Adipocyte (in vitro differentiated cells): ENCODE results near the gene AOPEP.

Source experiments
- DNase-seq: peaks from one replicate; pipeline ENCODE4 v3.0.0-alpha.2; 2015; ENCODE audit warnings: low read depth
- H3K27me3 ChIP-seq: replicated peaks from 2 replicates; pipeline ENCODE4 v1.7.0; 2013; ENCODE audit warnings: mild to moderate bottlenecking, low read length, moderate library complexity; ENCODE audit not compliant: control insufficient read depth, insufficient read depth
- H3K36me3 ChIP-seq: 2 replicates; pipeline ENCODE4 v1.7.0; 2013; ENCODE audit warnings: low read length, mild to moderate bottlenecking, moderate library complexity; ENCODE audit not compliant: control insufficient read depth, insufficient read depth, severe bottlenecking
- H3K4me1 ChIP-seq: 2 replicates; pipeline ENCODE4 v1.7.0; 2013; ENCODE audit warnings: mild to moderate bottlenecking, low read length, moderate library complexity; ENCODE audit not compliant: control insufficient read depth, insufficient read depth
- H3K4me3 ChIP-seq: 2 replicates; pipeline ENCODE4 v1.7.0; 2013; ENCODE audit warnings: mild to moderate bottlenecking, low read length, moderate library complexity
- H3K9ac ChIP-seq: 2 replicates; pipeline ENCODE4 v1.7.0; 2013; ENCODE audit warnings: mild to moderate bottlenecking, low read length, moderate library complexity
- H3K9me3 ChIP-seq: 2 replicates; pipeline ENCODE4 v1.7.0; 2013; ENCODE audit warnings: mild to moderate bottlenecking, low read length, moderate library complexity; ENCODE audit not compliant: control insufficient read depth

Gene AOPEP

GRCh38 chr9:94889628-94890027, 163.1 kb downstream of the AOPEP start:
- Histone ChIP-seq H3K9me3 (peaks cover 16% of the 10 kb centered on the region), H3K4me1 (peaks cover 30% of the 10 kb centered on the region), H3K27me3 (no peaks in the 10 kb centered on the region), H3K4me3 (no peak overlapping the region), H3K36me3 (no peaks in the 10 kb centered on the region), H3K9ac (no peak overlapping the region)
- DNase-seq: no peak

GRCh38 chr9:94891183-94891582, 164.7 kb downstream of the AOPEP start:
- no peak overlapping the region for H3K9ac ChIP-seq
- H3K4me3 ChIP-seq: no peak overlapping the region
- no peaks in the 10 kb centered on the region for H3K27me3 ChIP-seq
- peaks cover 16% of the 10 kb centered on the region for H3K9me3 ChIP-seq
- H3K36me3 ChIP-seq: no peaks in the 10 kb centered on the region
- DNase-seq: no peak
- H3K4me1 ChIP-seq: peaks cover 24% of the 10 kb centered on the region

DNA sequence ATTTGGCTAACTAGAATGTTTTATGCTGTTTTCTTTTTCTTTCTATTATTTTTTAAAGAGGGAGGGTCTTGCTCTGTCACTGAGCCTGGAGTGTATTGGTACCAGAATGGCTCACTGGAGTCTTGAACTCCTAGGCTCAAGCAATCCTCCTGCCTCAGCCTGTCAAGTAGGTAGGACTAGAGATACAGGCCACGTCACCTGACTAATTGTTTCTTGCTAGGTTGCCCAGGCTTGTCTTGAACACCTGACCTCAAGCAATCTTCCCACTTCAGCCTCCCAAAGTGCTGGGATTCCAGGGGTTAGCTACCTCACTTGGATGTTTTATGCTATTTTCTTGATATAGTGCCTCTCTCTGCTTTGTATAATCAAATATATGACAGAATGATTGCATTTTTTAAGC, 166.2 kb downstream of the AOPEP start:
- H3K4me3 ChIP-seq: no peak overlapping the region
- H3K27me3 ChIP-seq: no peaks in the 10 kb centered on the region
- no peak overlapping the region for H3K9ac ChIP-seq
- H3K36me3 ChIP-seq: no peaks in the 10 kb centered on the region
- H3K4me1 ChIP-seq: peaks cover 20% of the 10 kb centered on the region
- peaks cover 16% of the 10 kb centered on the region for H3K9me3 ChIP-seq
- DNase-seq: no peak

GRCh38 chr9:94894094-94894699, 167.7 kb downstream of the AOPEP start:
- peaks cover 14% of the 10 kb centered on the region for H3K4me1 ChIP-seq
- DNase-seq: peak; percentile 45
- H3K36me3 ChIP-seq: no peaks in the 10 kb centered on the region
- H3K9me3 ChIP-seq: peaks cover 16% of the 10 kb centered on the region
- no peaks in the 10 kb centered on the region for H3K27me3 ChIP-seq
- H3K4me3 ChIP-seq: no peak overlapping the region
- peak overlapping the region; percentile 23 for H3K9ac ChIP-seq

DNA sequence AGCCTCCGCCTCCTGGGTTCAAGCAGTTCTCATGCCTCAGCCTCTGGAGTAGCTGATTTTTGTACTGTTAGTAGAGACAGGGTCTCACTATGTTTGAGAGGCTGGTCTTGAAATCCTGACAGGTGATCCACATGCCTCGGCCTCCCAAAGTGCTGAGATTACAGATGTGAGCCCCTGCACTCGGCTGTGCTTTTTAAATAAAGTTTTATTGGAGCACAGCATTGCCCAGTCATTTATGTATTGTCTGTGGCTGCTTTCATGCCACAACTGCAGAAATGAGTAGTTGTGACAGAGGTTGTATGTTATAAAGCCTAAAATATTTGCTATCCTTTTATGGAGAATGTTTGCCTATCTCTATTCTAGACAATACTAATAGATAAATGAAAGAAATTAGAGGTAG, 169.2 kb downstream of the AOPEP start:
- no peak for DNase-seq

GRCh38 chr9:94896512-94896911, 170.0 kb downstream of the AOPEP start:
- Histone ChIP-seq H3K9me3 (peaks cover 4% of the 10 kb centered on the region), H3K27me3 (no peaks in the 10 kb centered on the region), H3K4me1 (peaks cover 33% of the 10 kb centered on the region), H3K9ac (no peak overlapping the region), H3K36me3 (no peaks in the 10 kb centered on the region), H3K4me3 (no peak overlapping the region)
- no peak for DNase-seq

More for the DNA sequence above, 169.2 kb downstream of the AOPEP start:
- Histone ChIP-seq H3K36me3 (no peaks in the 10 kb centered on the region), H3K9ac (no peak overlapping the region), H3K4me3 (no peak overlapping the region), H3K9me3 (peaks cover 13% of the 10 kb centered on the region), H3K4me1 (peaks cover 25% of the 10 kb centered on the region), H3K27me3 (no peaks in the 10 kb centered on the region)

GRCh38 chr9:94899464-94900221, 173.1 kb downstream of the AOPEP start:
- Histone ChIP-seq H3K36me3 (no peaks in the 10 kb centered on the region), H3K9me3 (no peaks in the 10 kb centered on the region), H3K4me3 (peak overlapping the region; percentile 76), H3K27me3 (no peaks in the 10 kb centered on the region), H3K4me1 (peaks cover 51% of the 10 kb centered on the region), H3K9ac (peak overlapping the region; percentile 80)
- DNase-seq: no peak

DNA sequence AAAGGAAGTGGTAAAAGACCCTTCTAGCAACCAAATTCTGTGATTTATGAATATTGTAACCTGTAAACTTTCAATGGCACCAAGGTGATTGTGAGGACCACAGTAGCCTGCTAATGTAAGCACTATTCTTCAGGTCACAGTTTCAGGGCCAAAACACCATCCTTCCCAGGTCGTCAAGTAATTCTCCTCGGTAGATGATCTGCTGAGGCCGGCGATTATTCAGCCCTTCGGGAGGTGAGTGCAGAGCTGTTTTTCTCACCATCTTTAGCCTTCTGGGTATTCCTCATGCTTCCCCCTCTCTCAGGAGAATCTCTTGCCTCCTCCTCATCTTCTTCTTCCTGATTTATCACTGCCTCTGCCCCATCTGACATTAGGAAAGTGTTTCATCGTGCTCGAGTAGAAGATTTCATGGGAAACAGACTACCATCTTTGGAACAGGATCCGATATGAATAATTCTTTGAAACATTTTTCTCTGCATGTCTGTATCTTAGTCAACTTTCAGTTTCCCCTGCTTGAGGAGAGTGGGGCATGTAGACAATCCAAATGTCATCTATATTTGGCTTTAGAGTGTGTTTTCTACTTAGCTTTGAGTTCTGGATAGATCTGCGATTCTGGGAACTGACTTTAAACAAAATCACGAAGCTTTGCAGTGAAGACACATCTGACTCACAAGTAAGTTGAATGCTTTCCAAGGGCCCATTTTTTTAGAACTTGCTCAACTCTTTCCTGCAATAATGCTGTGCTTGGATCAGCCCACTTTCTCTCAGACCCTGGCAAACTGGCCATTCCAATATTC, 173.9 kb downstream of the AOPEP start:
- Histone ChIP-seq H3K9me3 (no peaks in the 10 kb centered on the region), H3K9ac (peak overlapping the region; percentile 80), H3K27me3 (no peaks in the 10 kb centered on the region), H3K36me3 (no peaks in the 10 kb centered on the region), H3K4me3 (peak overlapping the region; percentile 76), H3K4me1 (peaks cover 51% of the 10 kb centered on the region)
- peak; percentile 97 for DNase-seq

GRCh38 chr9:94901019-94901363, 174.5 kb downstream of the AOPEP start:
- Histone ChIP-seq H3K9me3 (no peaks in the 10 kb centered on the region), H3K9ac (peak overlapping the region; percentile 80), H3K4me1 (peaks cover 51% of the 10 kb centered on the region), H3K4me3 (peak overlapping the region; percentile 76), H3K27me3 (no peaks in the 10 kb centered on the region), H3K36me3 (no peaks in the 10 kb centered on the region)
- no peak for DNase-seq

- Histone ChIP-seq H3K9me3 (no peaks in the 10 kb centered on the region), H3K4me3 (no peak overlapping the region), H3K36me3 (no peaks in the 10 kb centered on the region), H3K4me1 (peaks cover 51% of the 10 kb centered on the region), H3K27me3 (no peaks in the 10 kb centered on the region), H3K9ac (peak overlapping the region; percentile 67)
- peak; percentile 82 for DNase-seq
Observed at GRCh38 chr9:94903961-94904421, 177.5 kb downstream of the AOPEP start.

GRCh38 chr9:94904806-94905205, 178.3 kb downstream of the AOPEP start:
- H3K36me3 ChIP-seq: no peaks in the 10 kb centered on the region
- peaks cover 46% of the 10 kb centered on the region for H3K4me1 ChIP-seq
- H3K9me3 ChIP-seq: no peaks in the 10 kb centered on the region
- no peak for DNase-seq
- H3K27me3 ChIP-seq: no peaks in the 10 kb centered on the region
- H3K9ac ChIP-seq: peak overlapping the region; percentile 67
- H3K4me3 ChIP-seq: no peak overlapping the region
